Neural cell (in vitro differentiated cells): ENCODE measurements around the gene RNPEP. TPM values are rescaled to one million over a fixed set of nuclear protein-coding genes. Genes with fewer than 3 reads are reported as not detected.

Source experiments
- H2AFZ ChIP-seq: fragments of 200-600, 300-800 bp; sonication (generic), shearing (Covaris generic); 2 replicates; pipeline ENCODE4 v1.6.0; 2014; ENCODE audit warnings: low read depth, mild to moderate bottlenecking, antibody characterized with exemption, low read length, moderate library complexity
- H3F3A ChIP-seq: fragments of 200-600 bp; shearing (Covaris generic); 2 replicates; pipeline ENCODE4 v1.6.1; 2016; ENCODE audit warnings: mild to moderate bottlenecking, moderate library complexity, mixed read lengths, antibody characterized with exemption, low read length; ENCODE audit not compliant: insufficient read depth, poor library complexity, severe bottlenecking
- H3K27ac ChIP-seq: fragments of 200-600, 300-800 bp; sonication (generic), shearing (Covaris generic); 2 replicates; pipeline ENCODE4 v1.5.1; 2014; ENCODE audit warnings: mild to moderate bottlenecking, low read length, moderate library complexity
- H3K27me3 ChIP-seq: fragments of 300-800, 200-600 bp; sonication (generic), shearing (Covaris generic); 2 replicates; pipeline ENCODE4 v1.6.0; 2014; ENCODE audit warnings: mild to moderate bottlenecking, low read depth, low read length, moderate library complexity; ENCODE audit not compliant: insufficient read depth
- H3K36me3 ChIP-seq: fragments of 300-800, 200-600 bp; sonication (generic), shearing (Covaris generic); 2 replicates; pipeline ENCODE4 v1.5.1; 2014; ENCODE audit warnings: mild to moderate bottlenecking, antibody characterized with exemption, low read length, moderate library complexity; ENCODE audit not compliant: insufficient read depth
- H3K4me2 ChIP-seq: fragments of 300-800, 200-600 bp; sonication (generic), shearing (Covaris generic); 2 replicates; pipeline ENCODE4 v1.6.0; 2014; ENCODE audit warnings: mild to moderate bottlenecking, low read length
- H3K4me3 ChIP-seq: fragments of 300-800, 200-600 bp; sonication (generic), shearing (Covaris generic); 2 replicates; pipeline ENCODE4 v1.5.1; 2014; ENCODE audit warnings: mild to moderate bottlenecking, low read length, moderate library complexity
- H3K79me2 ChIP-seq: fragments of 200-600 bp; shearing (Covaris generic); replicated peaks from 2 replicates; pipeline ENCODE4 v1.6.0; 2014; ENCODE audit warnings: mild to moderate bottlenecking, low read length, moderate library complexity; ENCODE audit not compliant: insufficient read depth
- H3K9ac ChIP-seq: fragments of 300-800, 200-600 bp; sonication (generic), shearing (Covaris generic); 2 replicates; pipeline ENCODE4 v1.6.1; 2016; ENCODE audit warnings: mild to moderate bottlenecking, low read length, mixed read lengths
- H3K9me2 ChIP-seq: fragments of 200-600 bp; shearing (Covaris generic); 2 replicates; pipeline ENCODE4 v1.6.1; 2016; ENCODE audit warnings: mild to moderate bottlenecking, low read length, mixed read lengths; ENCODE audit not compliant: insufficient read depth
- H3K9me3 ChIP-seq: fragments of 200-600, 300-800 bp; sonication (generic), shearing (Covaris generic); 2 replicates; pipeline ENCODE4 v1.6.1; 2016; ENCODE audit warnings: mild to moderate bottlenecking, mixed run types, low read length, moderate library complexity, mixed read lengths
- H4K20me1 ChIP-seq: fragments of 200-600 bp; shearing (Covaris generic); 2 replicates; pipeline ENCODE4 v1.6.1; 2016; ENCODE audit warnings: mild to moderate bottlenecking, mixed run types; ENCODE audit not compliant: insufficient read depth
- EP300 ChIP-seq: fragments of 450-650 bp; conservative IDR thresholded peaks from 2 replicates; pipeline ENCODE4 v1.6.1; 2014; ENCODE audit warnings: antibody characterized with exemption, mild to moderate bottlenecking, moderate library complexity; ENCODE audit not compliant: poor library complexity, severe bottlenecking
- EZH2 ChIP-seq: fragments of 200-600, 300-800 bp; shearing (Covaris generic), sonication (generic); IDR thresholded peaks from 2 replicates; pipeline ENCODE4 v1.6.1; 2014; ENCODE audit warnings: antibody characterized with exemption, low read length, borderline replicate concordance, mild to moderate bottlenecking; ENCODE audit not compliant: insufficient read depth, poor library complexity, severe bottlenecking
- MXI1 ChIP-seq: fragments of 450-650 bp; conservative IDR thresholded peaks from 2 replicates; pipeline ENCODE4 v1.6.1; 2014; ENCODE audit warnings: antibody characterized with exemption, mild to moderate bottlenecking; ENCODE audit not compliant: poor library complexity, severe bottlenecking
- POLR2AphosphoS5 ChIP-seq: IDR thresholded peaks from 2 replicates; pipeline ENCODE4 v1.6.1; 2012
- RAD21 ChIP-seq: fragments of 450-650 bp; conservative IDR thresholded peaks from 2 replicates; pipeline ENCODE4 v1.6.1; 2014; ENCODE audit warnings: antibody characterized with exemption, mild to moderate bottlenecking, moderate library complexity
- SMC3 ChIP-seq: fragments of 450-650 bp; conservative IDR thresholded peaks from 2 replicates; pipeline ENCODE4 v1.6.1; 2014; ENCODE audit warnings: antibody characterized with exemption, mild to moderate bottlenecking, moderate library complexity; ENCODE audit not compliant: poor library complexity
- TAF1 ChIP-seq: IDR thresholded peaks from 2 replicates; pipeline ENCODE4 v1.6.1; 2012; ENCODE audit warnings: low read depth
- polyA plus RNA-seq: library from polyadenylated mRNA; depleted of rRNA; stranded (reverse); fragments of >200 nt; gene quantifications from 2 replicates; pipeline ENCODE4 v1.2.3, GENCODE V29; 2014
- TF ChIP-seq, protein P1 (sequence below): IDR thresholded peaks from 2 replicates; pipeline ENCODE4 v1.6.1; 2012; ENCODE audit warnings: borderline replicate concordance
- TF ChIP-seq, protein P2 (sequence below): fragments of 450-650 bp; IDR thresholded peaks from 2 replicates; pipeline ENCODE4 v1.5.1; 2014; ENCODE audit warnings: antibody characterized with exemption, mild to moderate bottlenecking, moderate library complexity; ENCODE audit not compliant: poor library complexity, severe bottlenecking

Gene RNPEP
- polyA plus RNA-seq, 1 donor from 2014 or later, result 33.1 TPM

DNA sequence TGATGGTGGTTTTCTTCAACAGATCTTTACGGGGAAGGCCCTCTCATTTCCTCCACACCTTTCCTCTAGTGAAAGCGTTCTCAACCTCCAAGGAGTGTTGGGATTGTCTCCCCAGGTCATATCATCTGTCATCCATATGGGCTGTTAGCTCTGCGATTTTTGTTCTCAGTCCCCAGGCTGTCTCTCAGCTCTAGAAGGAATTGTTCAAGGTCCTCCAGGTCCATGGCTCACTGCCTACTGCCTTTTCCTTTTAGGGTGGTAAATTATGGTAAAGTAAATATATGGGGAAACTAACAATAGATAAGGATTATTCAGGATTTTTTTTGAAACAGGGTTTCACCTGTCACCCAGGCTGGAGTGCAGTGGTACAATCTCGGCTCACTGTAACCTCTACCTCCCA is 65.5 kb downstream of the RNPEP start:
- Histone ChIP-seq H3K27ac (no peak overlapping the region), H4K20me1 (no peaks in the 10 kb centered on the region), H3K9ac (no peak overlapping the region), H3K4me3 (no peak overlapping the region), H3K27me3 (no peaks in the 10 kb centered on the region), H3K79me2 (no peaks in the 10 kb centered on the region), H3K9me2 (no peaks in the 10 kb centered on the region), H2AFZ (no peak overlapping the region), H3K36me3 (no peaks in the 10 kb centered on the region), H3F3A (no peaks in the 10 kb centered on the region), H3K9me3 (no peaks in the 10 kb centered on the region), H3K4me2 (no peak overlapping the region)
- TF ChIP-seq POLR2AphosphoS5, result no peak
- TF ChIP-seq, protein P1, sequence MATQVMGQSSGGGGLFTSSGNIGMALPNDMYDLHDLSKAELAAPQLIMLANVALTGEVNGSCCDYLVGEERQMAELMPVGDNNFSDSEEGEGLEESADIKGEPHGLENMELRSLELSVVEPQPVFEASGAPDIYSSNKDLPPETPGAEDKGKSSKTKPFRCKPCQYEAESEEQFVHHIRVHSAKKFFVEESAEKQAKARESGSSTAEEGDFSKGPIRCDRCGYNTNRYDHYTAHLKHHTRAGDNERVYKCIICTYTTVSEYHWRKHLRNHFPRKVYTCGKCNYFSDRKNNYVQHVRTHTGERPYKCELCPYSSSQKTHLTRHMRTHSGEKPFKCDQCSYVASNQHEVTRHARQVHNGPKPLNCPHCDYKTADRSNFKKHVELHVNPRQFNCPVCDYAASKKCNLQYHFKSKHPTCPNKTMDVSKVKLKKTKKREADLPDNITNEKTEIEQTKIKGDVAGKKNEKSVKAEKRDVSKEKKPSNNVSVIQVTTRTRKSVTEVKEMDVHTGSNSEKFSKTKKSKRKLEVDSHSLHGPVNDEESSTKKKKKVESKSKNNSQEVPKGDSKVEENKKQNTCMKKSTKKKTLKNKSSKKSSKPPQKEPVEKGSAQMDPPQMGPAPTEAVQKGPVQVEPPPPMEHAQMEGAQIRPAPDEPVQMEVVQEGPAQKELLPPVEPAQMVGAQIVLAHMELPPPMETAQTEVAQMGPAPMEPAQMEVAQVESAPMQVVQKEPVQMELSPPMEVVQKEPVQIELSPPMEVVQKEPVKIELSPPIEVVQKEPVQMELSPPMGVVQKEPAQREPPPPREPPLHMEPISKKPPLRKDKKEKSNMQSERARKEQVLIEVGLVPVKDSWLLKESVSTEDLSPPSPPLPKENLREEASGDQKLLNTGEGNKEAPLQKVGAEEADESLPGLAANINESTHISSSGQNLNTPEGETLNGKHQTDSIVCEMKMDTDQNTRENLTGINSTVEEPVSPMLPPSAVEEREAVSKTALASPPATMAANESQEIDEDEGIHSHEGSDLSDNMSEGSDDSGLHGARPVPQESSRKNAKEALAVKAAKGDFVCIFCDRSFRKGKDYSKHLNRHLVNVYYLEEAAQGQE, result no peak
- TF ChIP-seq RAD21, result no peak
- TF ChIP-seq, protein P2, sequence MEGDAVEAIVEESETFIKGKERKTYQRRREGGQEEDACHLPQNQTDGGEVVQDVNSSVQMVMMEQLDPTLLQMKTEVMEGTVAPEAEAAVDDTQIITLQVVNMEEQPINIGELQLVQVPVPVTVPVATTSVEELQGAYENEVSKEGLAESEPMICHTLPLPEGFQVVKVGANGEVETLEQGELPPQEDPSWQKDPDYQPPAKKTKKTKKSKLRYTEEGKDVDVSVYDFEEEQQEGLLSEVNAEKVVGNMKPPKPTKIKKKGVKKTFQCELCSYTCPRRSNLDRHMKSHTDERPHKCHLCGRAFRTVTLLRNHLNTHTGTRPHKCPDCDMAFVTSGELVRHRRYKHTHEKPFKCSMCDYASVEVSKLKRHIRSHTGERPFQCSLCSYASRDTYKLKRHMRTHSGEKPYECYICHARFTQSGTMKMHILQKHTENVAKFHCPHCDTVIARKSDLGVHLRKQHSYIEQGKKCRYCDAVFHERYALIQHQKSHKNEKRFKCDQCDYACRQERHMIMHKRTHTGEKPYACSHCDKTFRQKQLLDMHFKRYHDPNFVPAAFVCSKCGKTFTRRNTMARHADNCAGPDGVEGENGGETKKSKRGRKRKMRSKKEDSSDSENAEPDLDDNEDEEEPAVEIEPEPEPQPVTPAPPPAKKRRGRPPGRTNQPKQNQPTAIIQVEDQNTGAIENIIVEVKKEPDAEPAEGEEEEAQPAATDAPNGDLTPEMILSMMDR, result no peak
- no peak for TF ChIP-seq MXI1
- TF ChIP-seq SMC3, result no peak
- TF ChIP-seq TAF1, result no peak
- TF ChIP-seq EP300, result no peak
- no peak for TF ChIP-seq EZH2

DNA sequence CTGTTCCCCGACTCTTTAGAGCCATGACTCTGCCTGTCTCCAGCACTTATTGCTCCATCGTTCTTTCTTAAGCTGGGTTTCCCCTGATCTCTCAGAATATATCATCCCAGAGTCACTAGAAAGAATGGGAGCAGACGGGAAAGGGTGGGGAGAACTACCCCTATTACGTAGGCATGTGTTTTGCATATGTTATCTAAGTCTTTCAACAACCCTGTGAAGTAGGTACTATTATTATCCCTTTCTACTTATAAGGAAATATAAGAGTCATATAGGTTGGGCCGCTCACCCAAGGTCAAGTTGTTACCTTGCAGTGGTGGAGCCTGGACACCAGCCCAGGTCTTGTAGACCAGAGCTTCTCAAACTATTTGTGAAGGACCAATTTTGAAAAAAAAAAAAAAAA is 66.7 kb downstream of the RNPEP start:
- TF ChIP-seq RAD21 (no peak), EZH2 (no peak), TAF1 (no peak), MXI1 (no peak), EP300 (no peak), POLR2AphosphoS5 (no peak), SMC3 (no peak)
- TF ChIP-seq, protein P2, result no peak
- TF ChIP-seq, protein P1, result no peak
- Histone ChIP-seq H3K27me3 (no peaks in the 10 kb centered on the region), H3K27ac (no peak overlapping the region), H3K4me2 (no peak overlapping the region), H3K9me3 (no peaks in the 10 kb centered on the region), H3K9me2 (no peaks in the 10 kb centered on the region), H3K9ac (no peak overlapping the region), H4K20me1 (no peaks in the 10 kb centered on the region), H3K4me3 (no peak overlapping the region), H3K79me2 (no peaks in the 10 kb centered on the region), H3F3A (no peaks in the 10 kb centered on the region), H2AFZ (no peak overlapping the region), H3K36me3 (no peaks in the 10 kb centered on the region)
